ENCODE data around the gene CDKN1A.

- TF ChIP-seq SIX5 (IDR thresholded peaks at IDR 0.05; ENCODE audit: borderline replicate concordance in 1 of 2, insufficient read depth in 1 of 2, low read depth in 1 of 2, low read length in 2 of 2) (no peak), ZFP30 (CRISPR knock-in tag; IDR thresholded peaks at IDR 0.05; ENCODE audit: borderline replicate concordance) (no peak), EGR1 (conservative IDR thresholded peaks at IDR 0.05) (no peak), ATF2 (CRISPR knock-in tag; IDR thresholded peaks at IDR 0.05) (no peak), USF2 (CRISPR knock-in tag; IDR thresholded peaks at IDR 0.05) (no peak)
Measured at GRCh38 chr6:36639171-36639808, 39.2 kb upstream of the CDKN1A start.

Data from K562 (cell line).